ENCODE data around the gene UBE2R2.

DNA sequence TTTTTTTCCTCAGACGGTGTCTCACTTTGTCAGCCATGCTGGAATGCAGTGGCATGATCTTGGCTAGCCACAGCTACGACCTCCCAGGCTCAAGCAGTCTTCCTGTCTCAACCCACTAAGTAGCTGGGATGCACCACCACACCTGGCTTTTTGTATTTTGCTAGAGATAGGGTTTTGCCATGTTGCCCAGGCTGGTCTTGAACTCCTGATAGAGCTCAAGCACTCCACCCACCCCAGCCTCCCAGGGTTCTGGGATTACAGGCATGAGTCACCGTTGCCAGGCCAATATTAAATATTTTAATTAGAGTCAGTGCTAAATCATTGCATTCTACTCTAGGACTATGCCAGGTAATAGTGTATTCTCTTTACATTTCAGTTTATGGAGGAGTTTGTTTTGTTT is 41.5 kb downstream of the UBE2R2 start:
- TF ChIP-seq, protein P1, sequence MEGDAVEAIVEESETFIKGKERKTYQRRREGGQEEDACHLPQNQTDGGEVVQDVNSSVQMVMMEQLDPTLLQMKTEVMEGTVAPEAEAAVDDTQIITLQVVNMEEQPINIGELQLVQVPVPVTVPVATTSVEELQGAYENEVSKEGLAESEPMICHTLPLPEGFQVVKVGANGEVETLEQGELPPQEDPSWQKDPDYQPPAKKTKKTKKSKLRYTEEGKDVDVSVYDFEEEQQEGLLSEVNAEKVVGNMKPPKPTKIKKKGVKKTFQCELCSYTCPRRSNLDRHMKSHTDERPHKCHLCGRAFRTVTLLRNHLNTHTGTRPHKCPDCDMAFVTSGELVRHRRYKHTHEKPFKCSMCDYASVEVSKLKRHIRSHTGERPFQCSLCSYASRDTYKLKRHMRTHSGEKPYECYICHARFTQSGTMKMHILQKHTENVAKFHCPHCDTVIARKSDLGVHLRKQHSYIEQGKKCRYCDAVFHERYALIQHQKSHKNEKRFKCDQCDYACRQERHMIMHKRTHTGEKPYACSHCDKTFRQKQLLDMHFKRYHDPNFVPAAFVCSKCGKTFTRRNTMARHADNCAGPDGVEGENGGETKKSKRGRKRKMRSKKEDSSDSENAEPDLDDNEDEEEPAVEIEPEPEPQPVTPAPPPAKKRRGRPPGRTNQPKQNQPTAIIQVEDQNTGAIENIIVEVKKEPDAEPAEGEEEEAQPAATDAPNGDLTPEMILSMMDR (conservative IDR thresholded peaks at IDR 0.05 in 1 of 2, IDR thresholded peaks at IDR 0.05 in 1 of 2; ENCODE audit: low read depth in 1 of 2, low read length in 2 of 2) = no peak
- no peak for TF ChIP-seq EZH2 (IDR thresholded peaks at IDR 0.05; ENCODE audit: low read length, missing control alignments)

All from fibroblast of lung (primary cell).